ENCODE data around the gene TRIM2. TPM values are rescaled to one million over a fixed set of nuclear protein-coding genes. Genes with fewer than 3 reads are reported as not detected.
"Not testable (repeated sequence)": the region's sequence is repeated elsewhere in the genome, so short reads cannot be mapped to it uniquely, and the experiment has no call there.

Gene TRIM2
- polyA plus RNA-seq, 4 donors, result 17.8 to 107 (median 22.1) TPM

DNA sequence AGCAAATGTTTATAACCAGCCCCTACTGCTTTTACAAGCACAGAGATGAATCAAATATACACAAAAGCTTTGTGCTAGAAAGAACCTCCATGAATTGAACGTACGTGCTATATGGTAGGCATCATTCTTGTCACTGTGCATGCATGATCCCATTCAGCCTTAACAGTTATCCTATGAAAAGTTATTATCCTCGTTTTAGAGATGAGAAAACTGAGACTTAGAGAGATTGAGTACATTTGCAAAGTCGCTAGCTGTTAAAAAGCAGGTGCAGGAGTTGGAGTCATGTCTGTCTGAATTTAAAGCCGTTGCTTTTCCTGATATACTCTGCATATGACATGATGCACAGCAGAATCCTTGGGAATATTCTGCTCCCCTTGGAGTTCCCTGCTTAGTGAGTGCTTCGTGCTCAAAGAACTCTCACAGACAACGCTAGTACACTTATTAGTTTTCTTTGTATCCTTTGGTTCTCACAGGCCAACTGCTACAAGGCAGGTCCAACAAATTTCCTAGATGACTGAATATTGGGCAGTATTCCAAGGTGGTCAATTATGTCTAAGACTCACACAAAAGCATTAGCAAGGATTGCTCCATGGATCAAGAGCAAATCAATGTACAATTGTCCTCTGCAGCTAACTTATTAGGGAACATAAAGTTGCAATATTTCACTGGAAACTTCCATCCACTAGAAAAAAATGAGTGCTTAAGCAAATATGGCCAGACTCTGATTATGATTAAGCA lies 42.8 kb upstream of the TRIM2 start:
- H3K4me1 ChIP-seq (ENCODE audit: control insufficient read depth in 3 of 3, insufficient read depth in 2 of 3, low read depth in 1 of 3, low read length in 2 of 3), result peaks cover 0 to 28% (median 0%) of the 10 kb centered on the region in 3 donors
- H3K27me3 ChIP-seq (ENCODE audit: control insufficient read depth in 3 of 3, insufficient read depth in 3 of 3, low read length in 3 of 3), result no peaks in the 10 kb centered on the region
- no peaks in the 10 kb centered on the region for H3K9me3 ChIP-seq (ENCODE audit: control insufficient read depth in 2 of 2, insufficient read depth in 1 of 2, low read depth in 1 of 2, low read length in 1 of 2)
- DNase-seq, result no peak
- no peaks in the 10 kb centered on the region for H3K36me3 ChIP-seq (ENCODE audit: control insufficient read depth in 3 of 3, insufficient read depth in 2 of 3, low read depth in 1 of 3, low read length in 3 of 3)
- WGBS, 3 donors, result 70 to 79% (median 74%) methylated on average over 7 of the region's 7 CpGs
- FAIRE-seq, result no peak
- no peak overlapping the region for H3K4me3 ChIP-seq (ENCODE audit: low read depth in 1 of 3, low read length in 3 of 3)
- H3K27ac ChIP-seq (ENCODE audit: low read depth in 1 of 3, low read length in 2 of 3), result no peak overlapping the region

DNA sequence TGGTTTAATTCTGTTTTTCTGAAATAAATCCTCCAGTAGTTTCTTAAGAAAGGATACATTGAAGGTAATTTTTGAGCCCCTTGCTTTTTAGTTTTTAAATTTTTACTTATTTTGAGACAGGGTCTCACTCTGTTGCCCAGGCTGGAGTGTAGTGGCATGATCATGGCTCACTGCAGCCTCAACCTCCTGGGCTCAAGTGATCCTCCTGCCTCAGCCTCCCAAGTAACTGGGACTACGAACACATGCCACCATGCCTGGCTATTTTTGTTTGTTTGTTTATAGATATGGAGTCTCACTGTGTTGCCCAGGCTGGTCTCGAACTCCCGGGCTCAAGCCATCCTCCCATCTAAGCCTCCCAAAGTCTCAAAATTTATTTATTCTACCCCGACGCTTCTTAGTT lies 39.0 kb upstream of the TRIM2 start:
- not testable (repeated sequence) for DNase-seq; H3K27me3 ChIP-seq (ENCODE audit: control insufficient read depth in 3 of 3, insufficient read depth in 3 of 3, low read length in 3 of 3); H3K36me3 ChIP-seq (ENCODE audit: control insufficient read depth in 3 of 3, insufficient read depth in 2 of 3, low read depth in 1 of 3, low read length in 3 of 3); H3K9me3 ChIP-seq (ENCODE audit: control insufficient read depth in 2 of 2, insufficient read depth in 1 of 2, low read depth in 1 of 2, low read length in 1 of 2); H3K27ac ChIP-seq (ENCODE audit: low read depth in 1 of 3, low read length in 2 of 3); H3K4me3 ChIP-seq (ENCODE audit: low read depth in 1 of 3, low read length in 3 of 3); H3K4me1 ChIP-seq (ENCODE audit: control insufficient read depth in 3 of 3, insufficient read depth in 2 of 3, low read depth in 1 of 3, low read length in 2 of 3); FAIRE-seq
- 84 to 96% (median 94%) methylated on average over 5 of the region's 5 CpGs for WGBS, 3 donors

DNA sequence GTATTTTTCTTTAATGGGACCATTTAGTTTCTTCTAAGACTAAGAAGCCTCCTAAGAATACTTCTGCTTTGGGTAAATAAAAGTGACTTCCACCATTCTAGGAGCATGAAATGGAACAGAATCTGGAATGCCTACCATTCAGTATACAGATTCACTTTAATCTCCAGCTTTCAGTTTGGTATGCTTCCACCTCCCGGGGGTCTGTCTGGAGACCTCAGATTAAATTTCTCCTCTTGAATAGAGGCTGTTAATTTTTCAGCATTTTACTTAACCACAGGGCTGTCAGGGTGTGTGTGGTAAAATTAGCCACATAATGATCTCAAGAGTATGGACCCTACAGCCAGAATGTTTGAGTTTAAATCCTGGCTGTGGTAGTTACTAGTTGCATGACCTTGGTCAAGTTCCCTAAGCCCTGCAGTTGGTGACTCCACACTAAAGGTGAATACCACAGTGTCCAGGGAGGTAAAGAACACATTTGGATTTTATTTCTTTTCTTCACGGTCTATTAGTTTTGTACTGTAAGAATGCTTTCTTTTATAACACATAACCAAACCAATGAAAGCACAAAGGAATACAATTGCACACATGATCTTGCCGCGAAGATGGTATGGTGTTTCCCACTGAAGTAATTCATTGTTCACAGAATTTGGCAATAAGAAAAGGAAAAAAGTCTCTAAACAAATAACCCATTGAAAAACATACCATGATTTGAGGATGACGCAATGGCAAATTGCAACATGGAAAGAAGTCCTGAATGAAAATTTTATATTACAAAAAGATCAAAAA lies 37.3 kb upstream of the TRIM2 start:
- H3K27ac ChIP-seq (ENCODE audit: low read depth in 1 of 3, low read length in 2 of 3), result no peak overlapping the region
- no peak for FAIRE-seq
- 75 to 80% (median 76%) methylated on average over 5 of the region's 5 CpGs for WGBS, 3 donors

DNA sequence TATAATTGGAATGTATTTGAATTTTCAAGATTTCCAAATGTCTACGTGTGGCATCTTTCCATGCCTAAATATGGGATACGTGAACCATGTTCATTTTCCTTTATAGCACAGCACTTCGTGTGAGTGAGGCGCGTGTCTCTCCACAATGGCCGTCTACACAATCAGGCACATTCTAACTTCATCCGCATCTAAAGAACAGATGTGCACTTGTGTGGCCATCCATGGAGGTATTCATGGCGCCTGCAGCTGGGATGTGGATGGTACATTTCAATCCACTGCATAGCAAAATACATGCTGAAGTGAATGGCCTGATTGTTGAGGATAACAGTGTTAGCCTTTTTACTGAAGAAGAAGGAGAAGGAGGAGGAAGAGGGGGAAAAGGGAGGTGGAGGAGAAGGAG lies 34.5 kb upstream of the TRIM2 start:
- 77 to 86% (median 80%) methylated on average over 8 of the region's 8 CpGs for WGBS, 3 donors
- Histone ChIP-seq H3K27me3 (ENCODE audit: control insufficient read depth in 3 of 3, insufficient read depth in 3 of 3, low read length in 3 of 3) (no peaks in the 10 kb centered on the region), H3K9me3 (ENCODE audit: control insufficient read depth in 2 of 2, insufficient read depth in 1 of 2, low read depth in 1 of 2, low read length in 1 of 2) (no peaks in the 10 kb centered on the region), H3K4me1 (ENCODE audit: control insufficient read depth in 3 of 3, insufficient read depth in 2 of 3, low read depth in 1 of 3, low read length in 2 of 3) (no peaks in the 10 kb centered on the region), H3K27ac (ENCODE audit: low read depth in 1 of 3, low read length in 2 of 3) (no peak overlapping the region), H3K36me3 (ENCODE audit: control insufficient read depth in 3 of 3, insufficient read depth in 2 of 3, low read depth in 1 of 3, low read length in 3 of 3) (peaks cover 0 to 2% (median 0%) of the 10 kb centered on the region in 3 donors), H3K4me3 (ENCODE audit: low read depth in 1 of 3, low read length in 3 of 3) (no peak overlapping the region)
- DNase-seq (no peak), FAIRE-seq (no peak)

More for the DNA sequence above, 37.3 kb upstream of the TRIM2 start:
- H3K9me3 ChIP-seq (ENCODE audit: control insufficient read depth in 2 of 2, insufficient read depth in 1 of 2, low read depth in 1 of 2, low read length in 1 of 2), result no peaks in the 10 kb centered on the region
- no peak overlapping the region for H3K4me3 ChIP-seq (ENCODE audit: low read depth in 1 of 3, low read length in 3 of 3)
- H3K36me3 ChIP-seq (ENCODE audit: control insufficient read depth in 3 of 3, insufficient read depth in 2 of 3, low read depth in 1 of 3, low read length in 3 of 3), result no peaks in the 10 kb centered on the region
- no peaks in the 10 kb centered on the region for H3K4me1 ChIP-seq (ENCODE audit: control insufficient read depth in 3 of 3, insufficient read depth in 2 of 3, low read depth in 1 of 3, low read length in 2 of 3)
- H3K27me3 ChIP-seq (ENCODE audit: control insufficient read depth in 3 of 3, insufficient read depth in 3 of 3, low read length in 3 of 3), result no peaks in the 10 kb centered on the region
- no peak for DNase-seq

DNA sequence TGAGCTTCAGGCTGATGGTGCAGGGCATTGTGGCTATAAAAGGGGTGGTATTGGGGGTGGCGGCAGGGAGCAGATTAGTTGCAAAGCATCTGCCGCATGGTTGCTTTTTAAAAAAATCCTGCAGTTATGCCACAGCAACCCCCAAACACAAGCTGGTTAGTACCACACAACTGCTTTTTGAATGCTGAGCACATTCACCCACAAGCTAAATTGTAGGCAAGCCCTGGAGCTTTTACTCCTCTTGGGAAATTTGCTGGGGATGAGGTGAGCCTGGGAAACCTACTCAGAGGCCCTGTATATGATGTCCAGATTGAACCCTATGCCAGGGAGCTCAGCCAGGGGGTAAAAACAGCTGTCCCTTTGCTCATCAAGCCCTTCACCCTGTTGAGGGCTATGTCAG lies 33.8 kb upstream of the TRIM2 start:
- DNase-seq, result no peak
- H3K27me3 ChIP-seq (ENCODE audit: control insufficient read depth in 3 of 3, insufficient read depth in 3 of 3, low read length in 3 of 3), result no peaks in the 10 kb centered on the region
- no peak overlapping the region for H3K27ac ChIP-seq (ENCODE audit: low read depth in 1 of 3, low read length in 2 of 3)
- no peaks in the 10 kb centered on the region for H3K9me3 ChIP-seq (ENCODE audit: control insufficient read depth in 2 of 2, insufficient read depth in 1 of 2, low read depth in 1 of 2, low read length in 1 of 2)
- peaks cover 0 to 5% (median 0%) of the 10 kb centered on the region in 3 donors for H3K36me3 ChIP-seq (ENCODE audit: control insufficient read depth in 3 of 3, insufficient read depth in 2 of 3, low read depth in 1 of 3, low read length in 3 of 3)
- H3K4me3 ChIP-seq (ENCODE audit: low read depth in 1 of 3, low read length in 3 of 3), result no peak overlapping the region
- WGBS, 3 donors, result 94 to 98% (median 98%) methylated on average over 2 of the region's 2 CpGs
- no peak for FAIRE-seq
- no peaks in the 10 kb centered on the region for H3K4me1 ChIP-seq (ENCODE audit: control insufficient read depth in 3 of 3, insufficient read depth in 2 of 3, low read depth in 1 of 3, low read length in 2 of 3)

DNA sequence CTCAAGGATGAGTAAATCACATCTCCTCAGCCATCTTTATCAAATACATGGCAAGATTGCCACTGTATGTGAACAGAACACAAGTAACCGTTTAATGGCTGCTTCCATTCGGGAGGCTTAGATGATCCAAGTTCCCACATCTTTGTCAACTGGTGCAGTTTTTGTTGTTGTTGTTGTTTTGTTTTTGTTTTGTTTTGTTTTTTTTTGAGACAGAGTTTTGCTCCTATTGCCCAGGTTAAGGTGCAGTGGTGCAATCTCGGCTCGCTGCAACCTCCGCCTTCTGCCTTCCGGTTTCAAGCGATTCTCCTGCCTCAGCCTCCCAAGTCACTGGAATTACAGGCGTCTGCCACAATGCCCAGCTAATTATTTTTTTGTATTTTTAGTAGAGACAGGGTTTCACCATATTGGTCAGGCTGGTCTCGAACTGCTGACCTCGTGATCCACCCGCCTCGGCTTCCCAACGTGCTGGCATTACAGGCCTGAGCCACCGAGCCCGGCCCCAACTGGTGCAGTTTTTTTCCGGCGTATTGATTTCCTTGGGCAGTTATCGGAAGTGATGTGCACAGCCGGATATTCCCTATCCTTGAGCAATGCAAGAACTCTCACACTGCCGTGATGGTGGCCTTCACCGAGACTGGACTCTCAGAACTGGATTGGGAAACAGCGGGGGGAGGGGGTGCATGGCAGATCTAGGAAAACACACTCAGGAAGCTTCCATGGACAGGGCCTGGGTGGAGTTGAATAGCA lies 29.2 kb upstream of the TRIM2 start:
- Histone ChIP-seq H3K4me3 (ENCODE audit: low read depth in 1 of 3, low read length in 3 of 3) (no peak overlapping the region), H3K9me3 (ENCODE audit: control insufficient read depth in 2 of 2, insufficient read depth in 1 of 2, low read depth in 1 of 2, low read length in 1 of 2) (no peaks in the 10 kb centered on the region), H3K27ac (ENCODE audit: low read depth in 1 of 3, low read length in 2 of 3) (no peak overlapping the region), H3K36me3 (ENCODE audit: control insufficient read depth in 3 of 3, insufficient read depth in 2 of 3, low read depth in 1 of 3, low read length in 3 of 3) (peaks cover 0 to 5% (median 0%) of the 10 kb centered on the region in 3 donors), H3K4me1 (ENCODE audit: control insufficient read depth in 3 of 3, insufficient read depth in 2 of 3, low read depth in 1 of 3, low read length in 2 of 3) (no peaks in the 10 kb centered on the region), H3K27me3 (ENCODE audit: control insufficient read depth in 3 of 3, insufficient read depth in 3 of 3, low read length in 3 of 3) (no peaks in the 10 kb centered on the region)
- no peak for DNase-seq
- 95 to 96% (median 96%) methylated on average over 22 of the region's 22 CpGs for WGBS, 3 donors
- no peak for FAIRE-seq

DNA sequence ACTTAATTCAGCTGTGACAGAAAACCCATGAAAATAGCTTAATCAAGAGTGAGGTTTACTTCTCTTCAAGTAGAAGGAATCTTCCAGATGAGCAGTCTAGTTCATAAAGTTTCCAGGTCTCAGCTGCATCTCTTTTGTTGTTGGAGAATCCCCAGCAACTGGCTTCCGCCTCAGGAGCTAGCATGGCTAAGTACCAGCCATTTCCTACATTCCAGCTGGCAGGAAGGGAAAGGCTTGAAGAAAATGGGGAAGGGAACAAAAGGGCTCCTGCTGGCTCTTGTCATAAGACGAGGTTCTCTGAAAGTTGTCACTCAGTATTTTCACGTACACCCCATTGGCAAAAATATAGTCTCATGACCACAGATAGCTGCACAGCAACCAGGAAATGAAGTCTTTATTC lies 27.3 kb upstream of the TRIM2 start:
- FAIRE-seq (no peak), DNase-seq (no peak)
- WGBS, 3 donors, result 71 to 82% (median 74%) methylated on average over 3 of the region's 3 CpGs
- no peaks in the 10 kb centered on the region for H3K27me3 ChIP-seq (ENCODE audit: control insufficient read depth in 3 of 3, insufficient read depth in 3 of 3, low read length in 3 of 3)
- H3K4me1 ChIP-seq (ENCODE audit: control insufficient read depth in 3 of 3, insufficient read depth in 2 of 3, low read depth in 1 of 3, low read length in 2 of 3), result no peaks in the 10 kb centered on the region
- no peak overlapping the region for H3K4me3 ChIP-seq (ENCODE audit: low read depth in 1 of 3, low read length in 3 of 3)
- H3K27ac ChIP-seq (ENCODE audit: low read depth in 1 of 3, low read length in 2 of 3), result no peak overlapping the region
- no peaks in the 10 kb centered on the region for H3K9me3 ChIP-seq (ENCODE audit: control insufficient read depth in 2 of 2, insufficient read depth in 1 of 2, low read depth in 1 of 2, low read length in 1 of 2)
- peaks cover 0 to 9% (median 0%) of the 10 kb centered on the region in 3 donors for H3K36me3 ChIP-seq (ENCODE audit: control insufficient read depth in 3 of 3, insufficient read depth in 2 of 3, low read depth in 1 of 3, low read length in 3 of 3)

DNA sequence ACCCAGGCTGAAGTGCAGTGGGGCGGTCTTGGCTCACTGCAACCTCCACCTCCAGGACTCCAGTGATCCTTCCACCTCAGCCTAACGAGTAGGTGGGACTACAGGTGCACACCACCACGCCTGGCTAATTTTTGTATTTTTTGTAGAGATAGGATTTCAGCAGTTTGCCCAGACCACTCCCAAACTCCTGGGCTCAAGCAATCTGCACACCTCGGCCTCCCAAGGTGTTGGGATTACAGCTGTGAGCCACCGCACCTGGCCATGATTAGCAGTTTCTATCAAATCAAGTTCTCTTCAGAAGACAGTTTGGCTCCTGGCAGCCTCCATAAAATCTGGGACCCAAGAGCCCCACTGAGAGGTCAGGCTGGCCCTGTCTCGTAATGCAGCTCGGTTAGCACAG lies 26.4 kb upstream of the TRIM2 start:
- no peak for FAIRE-seq
- peaks cover 0 to 2% (median 0%) of the 10 kb centered on the region in 3 donors for H3K4me1 ChIP-seq (ENCODE audit: control insufficient read depth in 3 of 3, insufficient read depth in 2 of 3, low read depth in 1 of 3, low read length in 2 of 3)
- peaks cover 0 to 9% (median 0%) of the 10 kb centered on the region in 3 donors for H3K36me3 ChIP-seq (ENCODE audit: control insufficient read depth in 3 of 3, insufficient read depth in 2 of 3, low read depth in 1 of 3, low read length in 3 of 3)
- H3K9me3 ChIP-seq (ENCODE audit: control insufficient read depth in 2 of 2, insufficient read depth in 1 of 2, low read depth in 1 of 2, low read length in 1 of 2), result no peaks in the 10 kb centered on the region
- no peaks in the 10 kb centered on the region for H3K27me3 ChIP-seq (ENCODE audit: control insufficient read depth in 3 of 3, insufficient read depth in 3 of 3, low read length in 3 of 3)
- no peak overlapping the region for H3K4me3 ChIP-seq (ENCODE audit: low read depth in 1 of 3, low read length in 3 of 3)
- no peak overlapping the region for H3K27ac ChIP-seq (ENCODE audit: low read depth in 1 of 3, low read length in 2 of 3)
- 84 to 94% (median 91%) methylated on average over 7 of the region's 7 CpGs for WGBS, 3 donors
- no peak for DNase-seq
